CD14-positive monocyte (primary cell): ENCODE data around the gene LCAT. TPM values are rescaled to one million over a fixed set of nuclear protein-coding genes. Genes with fewer than 3 reads are reported as not detected.
A peak's percentile ranks its signal among the peaks of the same experiment; 100 is the strongest.

ENCODE experiments used
- DNase-seq, 3 donors: peaks; one replicate each; pipeline ENCODE4 v3.0.0-alpha.2; 2011 to 2022
- H2AFZ ChIP-seq: 2 replicates; pipeline ENCODE4 v1.6.0; 2012; ENCODE audit warnings: mild to moderate bottlenecking, low read depth, low read length, inconsistent platforms; ENCODE audit not compliant: insufficient read depth, poor library complexity, severe bottlenecking
- H3K27ac ChIP-seq, 2 donors: 1 replicate in 1 of 2; 2 replicates in 1 of 2; pipeline ENCODE4 v1.5.1; 2012 to 2013; ENCODE audit warnings: low read length in 2 of 2, control low read depth in 1 of 2, inconsistent platforms in 1 of 2, low read depth in 1 of 2, mild to moderate bottlenecking in 1 of 2
- H3K27me3 ChIP-seq, 2 donors: one replicate each; pipeline versions ENCODE4 v1.6.0 to v1.6.1; 2011 to 2013; ENCODE audit warnings: low read length in 2 of 2; ENCODE audit not compliant: control insufficient read depth in 2 of 2, insufficient read depth in 2 of 2
- H3K36me3 ChIP-seq, 2 donors: replicated peaks in 1 of 2; 1 replicate in 1 of 2; 2 replicates in 1 of 2; pipeline versions ENCODE4 v1.5.1 to v1.6.1; 2012 to 2013; ENCODE audit warnings: low read length in 2 of 2, control low read depth in 1 of 2, inconsistent platforms in 1 of 2, mild to moderate bottlenecking in 1 of 2; ENCODE audit not compliant: insufficient read depth in 2 of 2, control insufficient read depth in 1 of 2
- H3K4me1 ChIP-seq, 2 donors: 1 replicate in 1 of 2; 2 replicates in 1 of 2; pipeline versions ENCODE4 v1.5.1 to v1.6.1; 2012 to 2013; ENCODE audit warnings: low read length in 2 of 2, control low read depth in 1 of 2, inconsistent platforms in 1 of 2, mild to moderate bottlenecking in 1 of 2, moderate library complexity in 1 of 2; ENCODE audit not compliant: insufficient read depth in 2 of 2, control insufficient read depth in 1 of 2
- H3K4me2 ChIP-seq: replicated peaks from 2 replicates; pipeline ENCODE3; 2012; ENCODE audit warnings: low read length, moderate library complexity, mild to moderate bottlenecking; ENCODE audit not compliant: poor library complexity, severe bottlenecking; ENCODE audit errors: extremely low read depth
- H3K4me3 ChIP-seq, 3 experiments: fragments of 200-600 bp in 1 of 3; sonication (generic) in 1 of 3; replicated peaks in 1 of 3; 1 replicate in 2 of 3; 2 replicates in 1 of 3; pipeline ENCODE4 v1.5.1; 2011 to 2013; ENCODE audit warnings: low read length in 3 of 3, mild to moderate bottlenecking in 3 of 3, control low read depth in 2 of 3, low read depth in 2 of 3, inconsistent platforms in 1 of 3, moderate library complexity in 1 of 3
- H3K79me2 ChIP-seq: 2 replicates; pipeline ENCODE4 v1.6.0; 2012; ENCODE audit warnings: mild to moderate bottlenecking, control low read depth, inconsistent platforms, low read length, moderate library complexity; ENCODE audit not compliant: insufficient read depth
- H3K9ac ChIP-seq: 2 replicates; pipeline ENCODE4 v1.6.0; 2017; ENCODE audit warnings: low read length, mild to moderate bottlenecking; ENCODE audit not compliant: insufficient read depth, poor library complexity, severe bottlenecking
- H3K9me3 ChIP-seq, 2 donors: replicated peaks in 1 of 2; 1 replicate in 1 of 2; 2 replicates in 1 of 2; pipeline versions ENCODE4 v1.5.1 to v1.6.1; 2012 to 2013; ENCODE audit warnings: low read length in 2 of 2, control low read depth in 1 of 2; ENCODE audit not compliant: control insufficient read depth in 1 of 2, insufficient read depth in 1 of 2
- H4K20me1 ChIP-seq: 2 replicates; pipeline ENCODE4 v1.6.0; 2012; ENCODE audit warnings: mild to moderate bottlenecking, low read length, control low read depth, moderate library complexity; ENCODE audit not compliant: insufficient read depth
- H3K27ac Mint-ChIP-seq, 7 donors: one replicate each; pipeline ENCODE4 v1.8.0; 2020; ENCODE audit warnings: mild to moderate bottlenecking in 7 of 7, mixed read lengths in 7 of 7, moderate library complexity in 6 of 7, inconsistent platforms in 2 of 7
- H3K27me3 Mint-ChIP-seq, 3 donors: one replicate each; pipeline ENCODE4 v1.8.0; 2021 to 2022; ENCODE audit warnings: low read depth in 3 of 3, mild to moderate bottlenecking in 3 of 3, mixed read lengths in 3 of 3, moderate library complexity in 3 of 3, inconsistent platforms in 1 of 3
- H3K36me3 Mint-ChIP-seq, 2 donors: one replicate each; pipeline ENCODE4 v1.8.0; 2020; ENCODE audit warnings: mixed read lengths in 2 of 2, inconsistent platforms in 1 of 2, mild to moderate bottlenecking in 1 of 2
- H3K4me1 Mint-ChIP-seq: one replicate; pipeline ENCODE4 v1.8.0; 2020; ENCODE audit warnings: mild to moderate bottlenecking, mixed read lengths
- H3K4me3 Mint-ChIP-seq, 2 donors: one replicate each; pipeline ENCODE4 v1.8.0; 2020; ENCODE audit warnings: mild to moderate bottlenecking in 2 of 2, mixed read lengths in 2 of 2, moderate library complexity in 1 of 2
- H3K9me3 Mint-ChIP-seq, 7 donors: one replicate each; pipeline ENCODE4 v1.8.0; 2020 to 2022; ENCODE audit warnings: mixed read lengths in 7 of 7, mild to moderate bottlenecking in 6 of 7, moderate library complexity in 6 of 7, inconsistent platforms in 2 of 7
- WGBS: methylation state at CpG from one replicate; pipeline ENCODE4 v1.1.5; 2013; ENCODE audit warnings: missing lambda C conversion rate; ENCODE audit not compliant: insufficient coverage; 5-methylcytosine and 5-hydroxymethylcytosine counted together
- intact Hi-C, 2 donors: fragments of 100-400 bp; cut with micrococcal nuclease; formaldehyde crosslinking; loops; one replicate each; pipeline versions ENCODE4 v1.15.0 to v1.15.1; 2023
- polyA plus RNA-seq, 3 donors: library from polyadenylated mRNA; depleted of rRNA in 1 of 3; unstranded in 2 of 3; stranded (reverse) in 1 of 3; fragments of 300-500 nt in 2 of 3; fragments of >200 nt in 1 of 3; fragmentation: Illumina TruSeq in 2 of 3; gene quantifications; 1 replicate in 2 of 3; 2 replicates in 1 of 3; pipeline ENCODE4 v1.2.3, GENCODE V29; 2012 to 2021
- TF ChIP-seq, protein P1 (sequence below): fragments of 200-600 bp; IDR thresholded peaks from one replicate; pipeline ENCODE4 v1.8.0; 2022; ENCODE audit warnings: antibody characterized with exemption, mild to moderate bottlenecking

Gene LCAT
- polyA plus RNA-seq, 3 donors = 0.17 to 16.2 TPM; not detected in 1

DNA sequence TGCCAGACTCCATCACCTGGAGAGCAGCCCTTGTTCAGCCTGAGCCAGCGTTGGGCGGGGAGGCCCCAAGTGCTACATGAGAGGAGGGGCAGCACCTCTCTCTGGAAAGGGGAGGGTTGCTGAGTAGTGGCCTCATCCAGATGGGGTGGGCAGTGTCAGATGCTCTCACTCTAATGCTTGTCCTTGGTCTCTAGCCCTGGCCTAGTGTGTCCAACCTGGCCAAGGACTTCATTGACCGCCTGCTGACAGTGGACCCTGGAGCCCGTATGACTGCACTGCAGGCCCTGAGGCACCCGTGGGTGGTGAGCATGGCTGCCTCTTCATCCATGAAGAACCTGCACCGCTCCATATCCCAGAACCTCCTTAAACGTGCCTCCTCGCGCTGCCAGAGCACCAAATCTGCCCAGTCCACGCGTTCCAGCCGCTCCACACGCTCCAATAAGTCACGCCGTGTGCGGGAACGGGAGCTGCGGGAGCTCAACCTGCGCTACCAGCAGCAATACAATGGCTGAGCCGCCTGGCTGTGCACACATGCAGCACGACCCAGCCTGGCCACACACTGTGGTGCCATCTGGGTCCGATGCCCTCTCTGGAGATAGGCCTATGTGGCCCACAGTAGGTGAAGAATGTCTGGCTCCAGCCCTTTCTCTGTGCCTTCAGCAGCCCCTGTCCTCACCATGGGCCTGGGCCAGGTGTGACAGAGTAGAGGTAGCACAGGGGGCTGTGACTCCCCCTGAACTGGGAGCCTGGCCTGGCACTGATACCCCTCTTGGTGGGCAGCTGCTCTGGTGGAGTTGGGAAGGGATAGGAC lies 16.6 kb downstream of the LCAT start:
- Histone ChIP-seq H3K9me3 (no peaks in the 10 kb centered on the region), H3K36me3 (peaks cover 60 to 90% of the 10 kb centered on the region in 2 donors), H4K20me1 (peaks cover 94% of the 10 kb centered on the region), H3K4me1 (no peaks in the 10 kb centered on the region), H3K9ac (no peak overlapping the region), H3K79me2 (peaks cover 4% of the 10 kb centered on the region), H2AFZ (no peak overlapping the region), H3K27me3 (no peaks in the 10 kb centered on the region), H3K27ac (peak overlapping the region in 1 of 2 donors; percentile 20), H3K4me3 (no peak overlapping the region), H3K4me2 (no peak overlapping the region)
- H3K4me3 Mint-ChIP-seq = no peak overlapping the region
- no peak overlapping the region for H3K27ac Mint-ChIP-seq
- TF ChIP-seq, protein P1, sequence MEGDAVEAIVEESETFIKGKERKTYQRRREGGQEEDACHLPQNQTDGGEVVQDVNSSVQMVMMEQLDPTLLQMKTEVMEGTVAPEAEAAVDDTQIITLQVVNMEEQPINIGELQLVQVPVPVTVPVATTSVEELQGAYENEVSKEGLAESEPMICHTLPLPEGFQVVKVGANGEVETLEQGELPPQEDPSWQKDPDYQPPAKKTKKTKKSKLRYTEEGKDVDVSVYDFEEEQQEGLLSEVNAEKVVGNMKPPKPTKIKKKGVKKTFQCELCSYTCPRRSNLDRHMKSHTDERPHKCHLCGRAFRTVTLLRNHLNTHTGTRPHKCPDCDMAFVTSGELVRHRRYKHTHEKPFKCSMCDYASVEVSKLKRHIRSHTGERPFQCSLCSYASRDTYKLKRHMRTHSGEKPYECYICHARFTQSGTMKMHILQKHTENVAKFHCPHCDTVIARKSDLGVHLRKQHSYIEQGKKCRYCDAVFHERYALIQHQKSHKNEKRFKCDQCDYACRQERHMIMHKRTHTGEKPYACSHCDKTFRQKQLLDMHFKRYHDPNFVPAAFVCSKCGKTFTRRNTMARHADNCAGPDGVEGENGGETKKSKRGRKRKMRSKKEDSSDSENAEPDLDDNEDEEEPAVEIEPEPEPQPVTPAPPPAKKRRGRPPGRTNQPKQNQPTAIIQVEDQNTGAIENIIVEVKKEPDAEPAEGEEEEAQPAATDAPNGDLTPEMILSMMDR = no peak
- no peaks in the 10 kb centered on the region for H3K4me1 Mint-ChIP-seq
- peaks cover 0 to 2% (median 0%) of the 10 kb centered on the region in 3 donors for H3K27me3 Mint-ChIP-seq
- DNase-seq = no peak
- H3K36me3 Mint-ChIP-seq = peaks cover 44 to 70% of the 10 kb centered on the region in 2 donors
- intact Hi-C loops = loop anchor here in 1 of 2 donors (5.0 kb wide), 2 partner anchors 110 to 255 kb away; no protein-coding TSS in a partner anchor
- 95% methylated on average over 20 of the region's 22 CpGs for WGBS
- H3K9me3 Mint-ChIP-seq = no peaks in the 10 kb centered on the region

- no peak for DNase-seq
- Histone ChIP-seq H3K9ac (no peak overlapping the region), H2AFZ (no peak overlapping the region), H3K4me1 (no peaks in the 10 kb centered on the region), H3K36me3 (peaks cover 55 to 89% of the 10 kb centered on the region in 2 donors), H3K9me3 (no peaks in the 10 kb centered on the region), H4K20me1 (peaks cover 94% of the 10 kb centered on the region), H3K27ac (peak overlapping the region in 1 of 2 donors; percentile 20), H3K27me3 (no peaks in the 10 kb centered on the region), H3K4me2 (no peak overlapping the region), H3K4me3 (no peak overlapping the region), H3K79me2 (peaks cover 4% of the 10 kb centered on the region)
- TF ChIP-seq, protein P1 = no peak
- peak overlapping the region in 2 of 7 donors; percentile 42 to 64 for H3K27ac Mint-ChIP-seq
- H3K4me3 Mint-ChIP-seq = no peak overlapping the region
- intact Hi-C loops = loop anchor here in 1 of 2 donors (5.0 kb wide), 2 partner anchors 109 to 254 kb away; no protein-coding TSS in a partner anchor
- no peaks in the 10 kb centered on the region for H3K4me1 Mint-ChIP-seq
- H3K27me3 Mint-ChIP-seq = peaks cover 0 to 2% (median 0%) of the 10 kb centered on the region in 3 donors
- no peaks in the 10 kb centered on the region for H3K9me3 Mint-ChIP-seq
- 80% methylated on average over 13 of the region's 13 CpGs for WGBS
- peaks cover 40 to 71% of the 10 kb centered on the region in 2 donors for H3K36me3 Mint-ChIP-seq
Measured at GRCh38 chr16:67926181-67926750, 17.7 kb downstream of the LCAT start.
